ENCODE measurements around the gene HERC4. TPM values are rescaled to one million over a fixed set of nuclear protein-coding genes. Genes with fewer than 3 reads are reported as not detected.
A peak's percentile ranks its signal among the peaks of the same experiment; 100 is the strongest.

HERC4 gene
- 15.3 TPM for polyA plus RNA-seq (2013, experiment 1 of 2)
- polyA plus RNA-seq (2013, experiment 2 of 2): 18.0 TPM

- H3K9me3 ChIP-seq (ENCODE audit: insufficient read depth, low read depth, low read length): no peaks in the 10 kb centered on the region
- under 1% methylated on average over 63 of the region's 64 CpGs for WGBS
- peaks cover 23% of the 10 kb centered on the region for H3K36me3 ChIP-seq (ENCODE audit: insufficient read depth, low read length)
- H3K9ac ChIP-seq (ENCODE audit: low read depth, low read length): peak within 1 kb of the TSS; percentile 95
- H3K4me3 ChIP-seq (ENCODE audit: low read length): peak within 1 kb of the TSS; percentile 100
- H3K27ac ChIP-seq (ENCODE audit: low read depth, low read length): peak within 1 kb of the TSS; percentile 99
- no peaks in the 10 kb centered on the region for H3K27me3 ChIP-seq (ENCODE audit: insufficient read depth, low read length)
- H3K4me1 ChIP-seq (ENCODE audit: insufficient read depth, low read length): peaks cover 32% of the 10 kb centered on the region
Measured at GRCh38 chr10:68074775-68075549, at the start of gene HERC4. Gene HERC4, minus strand, starts transcription at chr10:68075283. Its CDS starts 2,175 bp downstream, at chr10:68073108.

- H3K36me3 ChIP-seq (ENCODE audit: insufficient read depth, low read length): no peaks in the 10 kb centered on the region
- no peak overlapping the region for H3K4me3 ChIP-seq (ENCODE audit: low read length)
- no peak overlapping the region for H3K9ac ChIP-seq (ENCODE audit: low read depth, low read length)
- no peaks in the 10 kb centered on the region for H3K4me1 ChIP-seq (ENCODE audit: insufficient read depth, low read length)
- H3K27me3 ChIP-seq (ENCODE audit: insufficient read depth, low read length): no peaks in the 10 kb centered on the region
- no peaks in the 10 kb centered on the region for H3K9me3 ChIP-seq (ENCODE audit: insufficient read depth, low read depth, low read length)
- 94% methylated on average over 3 of the region's 3 CpGs for WGBS
- no peak overlapping the region for H3K27ac ChIP-seq (ENCODE audit: low read depth, low read length)
Measured at GRCh38 chr10:68124718-68125117, 49.6 kb upstream of the HERC4 start.

GRCh38 chr10:68121852-68122251 is 46.8 kb upstream of the HERC4 start:
- Histone ChIP-seq H3K36me3 (ENCODE audit: insufficient read depth, low read length) (no peaks in the 10 kb centered on the region), H3K9ac (ENCODE audit: low read depth, low read length) (no peak overlapping the region), H3K9me3 (ENCODE audit: insufficient read depth, low read depth, low read length) (no peaks in the 10 kb centered on the region), H3K4me3 (ENCODE audit: low read length) (no peak overlapping the region), H3K4me1 (ENCODE audit: insufficient read depth, low read length) (no peaks in the 10 kb centered on the region), H3K27me3 (ENCODE audit: insufficient read depth, low read length) (no peaks in the 10 kb centered on the region), H3K27ac (ENCODE audit: low read depth, low read length) (no peak overlapping the region)
- 72% methylated on average over 9 of the region's 9 CpGs for WGBS

- H3K27ac ChIP-seq (ENCODE audit: low read depth, low read length): no peak overlapping the region
Measured at GRCh38 chr10:68121020-68121743, 46.1 kb upstream of the HERC4 start.

GRCh38 chr10:68118657-68119056 is 43.6 kb upstream of the HERC4 start:
- H3K4me3 ChIP-seq (ENCODE audit: low read length): no peak overlapping the region
- WGBS: 90% methylated on average over 2 of the region's 3 CpGs
- H3K9me3 ChIP-seq (ENCODE audit: insufficient read depth, low read depth, low read length): no peaks in the 10 kb centered on the region
- H3K4me1 ChIP-seq (ENCODE audit: insufficient read depth, low read length): no peaks in the 10 kb centered on the region
- H3K36me3 ChIP-seq (ENCODE audit: insufficient read depth, low read length): no peaks in the 10 kb centered on the region
- H3K27ac ChIP-seq (ENCODE audit: low read depth, low read length): no peak overlapping the region
- H3K9ac ChIP-seq (ENCODE audit: low read depth, low read length): no peak overlapping the region
- H3K27me3 ChIP-seq (ENCODE audit: insufficient read depth, low read length): no peaks in the 10 kb centered on the region

More at GRCh38 chr10:68121020-68121743, 46.1 kb upstream of the HERC4 start:
- Histone ChIP-seq H3K27me3 (ENCODE audit: insufficient read depth, low read length) (no peaks in the 10 kb centered on the region), H3K4me3 (ENCODE audit: low read length) (no peak overlapping the region), H3K9ac (ENCODE audit: low read depth, low read length) (no peak overlapping the region), H3K4me1 (ENCODE audit: insufficient read depth, low read length) (no peaks in the 10 kb centered on the region), H3K36me3 (ENCODE audit: insufficient read depth, low read length) (no peaks in the 10 kb centered on the region), H3K9me3 (ENCODE audit: insufficient read depth, low read depth, low read length) (no peaks in the 10 kb centered on the region)
- WGBS: 91% methylated on average over 14 of the region's 15 CpGs

- 86% methylated on average over 1 of the region's 1 CpG for WGBS
- Histone ChIP-seq H3K4me3 (ENCODE audit: low read length) (no peak overlapping the region), H3K9ac (ENCODE audit: low read depth, low read length) (no peak overlapping the region), H3K36me3 (ENCODE audit: insufficient read depth, low read length) (no peaks in the 10 kb centered on the region), H3K27me3 (ENCODE audit: insufficient read depth, low read length) (no peaks in the 10 kb centered on the region), H3K4me1 (ENCODE audit: insufficient read depth, low read length) (no peaks in the 10 kb centered on the region; the same call in 1 of the 2 replicates), H3K27ac (ENCODE audit: low read depth, low read length) (no peak overlapping the region), H3K9me3 (ENCODE audit: insufficient read depth, low read depth, low read length) (no peaks in the 10 kb centered on the region)
Measured at GRCh38 chr10:68112837-68113236, 37.8 kb upstream of the HERC4 start.

GRCh38 chr10:68111584-68111983 is 36.5 kb upstream of the HERC4 start:
- Histone ChIP-seq H3K27me3 (ENCODE audit: insufficient read depth, low read length) (no peaks in the 10 kb centered on the region), H3K4me3 (ENCODE audit: low read length) (no peak overlapping the region), H3K9me3 (ENCODE audit: insufficient read depth, low read depth, low read length) (no peaks in the 10 kb centered on the region), H3K9ac (ENCODE audit: low read depth, low read length) (no peak overlapping the region), H3K4me1 (ENCODE audit: insufficient read depth, low read length) (no peaks in the 10 kb centered on the region; the same call in 1 of the 2 replicates), H3K36me3 (ENCODE audit: insufficient read depth, low read length) (no peaks in the 10 kb centered on the region), H3K27ac (ENCODE audit: low read depth, low read length) (no peak overlapping the region)
- WGBS: 84% methylated on average over 2 of the region's 2 CpGs

GRCh38 chr10:68110027-68110426 is 34.9 kb upstream of the HERC4 start:
- Histone ChIP-seq H3K4me1 (ENCODE audit: insufficient read depth, low read length) (peaks cover 3% of the 10 kb centered on the region; the same call in 1 of the 2 replicates), H3K4me3 (ENCODE audit: low read length) (no peak overlapping the region), H3K36me3 (ENCODE audit: insufficient read depth, low read length) (no peaks in the 10 kb centered on the region), H3K9ac (ENCODE audit: low read depth, low read length) (no peak overlapping the region), H3K9me3 (ENCODE audit: insufficient read depth, low read depth, low read length) (no peaks in the 10 kb centered on the region), H3K27me3 (ENCODE audit: insufficient read depth, low read length) (no peaks in the 10 kb centered on the region), H3K27ac (ENCODE audit: low read depth, low read length) (no peak overlapping the region)
- 83% methylated on average over 1 of the region's 2 CpGs for WGBS

- no peak within 1 kb of the TSS for H3K9ac ChIP-seq (ENCODE audit: low read depth, low read length)
- H3K9me3 ChIP-seq (ENCODE audit: insufficient read depth, low read depth, low read length): no peaks in the 10 kb centered on the region
- no peaks in the 10 kb centered on the region for H3K27me3 ChIP-seq (ENCODE audit: insufficient read depth, low read length)
- H3K4me1 ChIP-seq (ENCODE audit: insufficient read depth, low read length): peaks cover 3% of the 10 kb centered on the region; the same call in 1 of the 2 replicates
- no peaks in the 10 kb centered on the region for H3K36me3 ChIP-seq (ENCODE audit: insufficient read depth, low read length)
- H3K27ac ChIP-seq (ENCODE audit: low read depth, low read length): no peak within 1 kb of the TSS
- WGBS: 93% methylated on average over 3 of the region's 3 CpGs
- no peak within 1 kb of the TSS for H3K4me3 ChIP-seq (ENCODE audit: low read length)
Measured at GRCh38 chr10:68109331-68109730, 34.2 kb upstream of the HERC4 start, which contains the start of gene MYPN. Gene MYPN, plus strand, starts transcription at chr10:68109488. Its CDS starts 11,951 bp downstream, at chr10:68121439.

GRCh38 chr10:68108653-68109052 is 33.6 kb upstream of the HERC4 start:
- Histone ChIP-seq H3K27ac (ENCODE audit: low read depth, low read length) (no peak overlapping the region), H3K27me3 (ENCODE audit: insufficient read depth, low read length) (no peaks in the 10 kb centered on the region), H3K36me3 (ENCODE audit: insufficient read depth, low read length) (no peaks in the 10 kb centered on the region), H3K9me3 (ENCODE audit: insufficient read depth, low read depth, low read length) (no peaks in the 10 kb centered on the region), H3K4me3 (ENCODE audit: low read length) (no peak overlapping the region), H3K9ac (ENCODE audit: low read depth, low read length) (no peak overlapping the region), H3K4me1 (ENCODE audit: insufficient read depth, low read length) (peaks cover 3% of the 10 kb centered on the region; the same call in 1 of the 2 replicates)
- 95% methylated on average over 11 of the region's 11 CpGs for WGBS

GRCh38 chr10:68108051-68108450 is 33.0 kb upstream of the HERC4 start:
- H3K4me3 ChIP-seq (ENCODE audit: low read length): no peak overlapping the region
- H3K9me3 ChIP-seq (ENCODE audit: insufficient read depth, low read depth, low read length): no peaks in the 10 kb centered on the region
- no peaks in the 10 kb centered on the region for H3K36me3 ChIP-seq (ENCODE audit: insufficient read depth, low read length)
- peaks cover 3% of the 10 kb centered on the region; the same call in 1 of the 2 replicates for H3K4me1 ChIP-seq (ENCODE audit: insufficient read depth, low read length)
- no peak overlapping the region for H3K27ac ChIP-seq (ENCODE audit: low read depth, low read length)
- no peaks in the 10 kb centered on the region for H3K27me3 ChIP-seq (ENCODE audit: insufficient read depth, low read length)
- no peak overlapping the region for H3K9ac ChIP-seq (ENCODE audit: low read depth, low read length)
- 97% methylated on average over 3 of the region's 3 CpGs for WGBS

Measured in HUES64 (cell line).